GM18867 (cell line): ENCODE measurements around the gene GBE1.
A peak's percentile ranks its signal among the peaks of the same experiment; 100 is the strongest.
"Not testable (repeated sequence)": the region's sequence is repeated elsewhere in the genome, so short reads cannot be mapped to it uniquely, and the experiment has no call there.

ENCODE experiments used
- ATAC-seq: cut with Tn5 transposase; IDR thresholded peaks from one replicate; pipeline ENCODE4 v1.9.1; 2021; ENCODE audit warnings: mild to moderate bottlenecking, moderate library complexity; ENCODE audit not compliant: unreplicated experiment

Gene GBE1

DNA sequence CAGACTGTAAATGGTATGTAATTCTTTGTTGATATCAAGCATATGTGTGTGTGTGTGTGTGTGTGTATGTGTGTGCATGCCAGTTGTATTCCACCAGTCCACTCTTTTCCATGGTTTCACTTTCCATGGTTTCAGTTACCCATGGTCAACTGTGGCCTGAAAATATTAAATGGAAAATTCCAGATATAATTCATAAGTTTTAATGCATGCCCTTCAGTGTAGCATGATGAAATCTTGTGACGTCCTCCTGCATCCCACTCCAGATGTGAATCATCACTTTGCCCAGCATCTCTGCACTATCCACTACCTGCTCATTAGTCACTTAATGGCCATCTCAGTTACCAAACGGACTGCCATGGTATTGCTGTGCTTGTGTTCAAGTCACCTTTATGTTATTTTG is 215.9 kb downstream of the GBE1 start:
- no peak for ATAC-seq

DNA sequence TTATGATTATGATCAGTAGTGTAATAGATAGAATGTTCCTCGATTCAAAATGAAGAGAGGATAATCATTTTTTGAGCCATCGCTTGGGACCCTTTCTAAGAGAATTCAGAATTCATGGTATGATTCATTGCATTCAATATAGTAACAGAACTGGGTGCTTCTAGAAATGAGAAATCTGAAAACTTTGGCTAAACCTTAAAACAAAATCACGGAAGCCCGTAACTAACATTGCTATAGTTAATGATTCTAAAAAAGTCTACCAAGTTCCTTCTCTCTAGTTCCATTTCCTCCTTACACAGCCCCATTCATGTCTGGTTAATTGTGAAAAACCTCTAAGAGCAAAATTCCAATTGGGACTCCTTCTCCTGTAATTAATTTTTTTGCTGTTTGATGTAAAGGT is 217.1 kb downstream of the GBE1 start:
- ATAC-seq = peak; percentile 75

DNA sequence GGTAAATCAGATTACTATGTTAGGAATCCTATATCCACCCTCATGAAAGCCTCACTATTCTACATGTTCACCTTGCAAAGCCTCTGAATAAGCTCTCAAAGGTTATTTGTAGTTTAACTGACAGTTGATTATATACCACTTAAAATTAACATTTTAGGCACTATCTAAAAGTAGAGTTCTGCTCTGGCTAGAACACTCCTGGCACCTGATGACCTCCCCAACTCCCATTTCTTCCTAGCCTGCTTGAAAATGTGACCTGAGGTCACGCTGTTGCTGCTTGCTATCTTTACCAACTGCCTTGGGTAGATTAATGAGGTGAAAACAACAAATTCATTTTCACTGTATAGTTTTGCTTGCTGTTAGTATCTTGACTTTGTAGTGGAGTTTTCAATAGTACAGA is 220.7 kb downstream of the GBE1 start:
- ATAC-seq = no peak

DNA sequence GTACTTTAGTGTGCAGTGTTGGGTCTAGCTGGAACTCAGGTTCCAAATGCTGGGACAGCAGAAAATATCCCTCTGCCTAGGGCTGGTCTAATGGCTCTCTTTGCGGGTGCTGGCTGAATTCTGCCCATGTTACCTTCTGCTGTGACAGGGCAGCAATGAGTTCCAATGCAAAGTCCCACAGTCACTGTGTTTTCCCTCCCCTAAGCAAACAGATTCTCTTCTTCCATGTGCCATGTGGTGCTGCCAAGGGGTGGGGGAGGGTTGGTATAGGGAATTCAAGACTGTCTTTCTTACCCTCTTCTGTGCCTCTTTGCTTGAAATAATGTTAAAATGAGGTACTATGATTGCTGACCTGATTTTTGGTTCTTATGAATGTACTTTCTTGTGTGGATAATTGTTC is 229.6 kb downstream of the GBE1 start:
- ATAC-seq = no peak

DNA sequence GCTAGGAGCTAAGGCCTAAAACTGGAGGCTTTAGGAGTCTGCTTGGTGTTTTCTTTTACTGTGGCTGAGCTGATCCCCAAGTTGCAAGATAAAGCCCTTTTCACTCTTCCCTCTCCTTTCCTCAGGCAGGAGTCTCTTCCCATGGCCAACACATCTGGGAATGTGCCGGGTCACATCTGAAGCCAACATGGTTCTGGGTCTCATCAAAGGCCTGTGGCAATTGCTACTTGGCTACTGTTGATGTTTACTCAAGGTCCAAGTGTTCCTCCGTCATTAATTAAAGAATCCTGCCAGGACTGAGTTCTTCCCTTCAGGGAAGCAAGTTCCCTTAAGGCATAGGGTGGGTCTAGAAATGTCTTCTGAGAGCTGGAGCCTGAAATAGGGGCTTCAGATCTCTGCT is 230.2 kb downstream of the GBE1 start:
- ATAC-seq = no peak

DNA sequence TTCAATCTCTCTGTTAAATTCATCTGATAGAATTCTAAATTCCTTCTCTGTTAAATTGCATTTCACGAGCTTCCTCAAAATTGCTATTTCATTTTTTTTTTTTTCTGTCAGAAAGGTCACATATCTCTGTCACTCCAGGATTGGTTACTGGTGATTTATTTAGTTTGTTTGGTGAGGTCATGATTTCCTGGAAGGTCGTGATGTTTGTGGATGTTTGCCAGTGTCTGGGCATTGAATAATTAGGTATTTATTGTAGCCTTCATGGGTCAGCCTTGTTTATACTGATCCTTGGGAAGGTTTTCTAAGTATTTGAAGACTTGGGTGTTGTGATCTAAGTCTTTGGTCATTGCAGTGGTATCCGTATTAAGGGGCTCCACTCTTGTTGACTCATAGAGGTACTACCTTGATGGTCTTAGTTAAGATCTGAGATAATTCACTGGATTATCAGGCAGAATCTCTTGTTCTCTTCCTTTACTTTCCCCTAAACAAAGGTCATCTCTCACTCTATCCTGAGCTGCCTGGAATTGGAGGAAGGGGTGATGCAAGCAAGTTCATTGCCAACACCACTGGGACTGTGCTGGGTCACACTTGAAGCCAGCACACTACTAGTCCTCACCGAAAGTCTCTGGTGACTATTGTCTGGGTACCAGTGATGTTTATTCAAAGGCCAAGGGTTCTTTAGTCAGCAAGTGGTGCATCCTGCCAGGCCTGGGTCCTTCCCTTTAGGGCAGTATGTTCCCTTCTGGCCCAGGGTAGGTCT is 231.1 kb downstream of the GBE1 start:
- ATAC-seq = no peak

DNA sequence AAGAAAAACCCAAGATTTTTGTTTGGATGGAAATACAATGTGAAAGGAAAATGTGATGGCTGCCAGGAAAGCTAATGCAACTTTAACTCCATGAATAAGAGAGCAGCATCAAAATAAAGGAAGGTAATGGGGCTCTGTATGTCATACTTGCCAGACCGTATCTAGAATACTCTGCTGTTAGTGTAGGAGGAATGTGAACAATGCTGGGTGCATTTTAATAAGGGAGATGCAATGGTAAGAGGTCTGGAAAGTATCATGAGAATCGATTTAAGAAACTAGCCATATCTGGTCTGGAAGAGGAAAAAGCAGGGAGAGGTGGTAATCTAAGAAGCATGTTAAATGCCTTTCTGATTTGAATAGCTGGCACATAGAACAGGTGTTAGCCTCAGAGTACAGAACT is 239.6 kb downstream of the GBE1 start:
- no peak for ATAC-seq

DNA sequence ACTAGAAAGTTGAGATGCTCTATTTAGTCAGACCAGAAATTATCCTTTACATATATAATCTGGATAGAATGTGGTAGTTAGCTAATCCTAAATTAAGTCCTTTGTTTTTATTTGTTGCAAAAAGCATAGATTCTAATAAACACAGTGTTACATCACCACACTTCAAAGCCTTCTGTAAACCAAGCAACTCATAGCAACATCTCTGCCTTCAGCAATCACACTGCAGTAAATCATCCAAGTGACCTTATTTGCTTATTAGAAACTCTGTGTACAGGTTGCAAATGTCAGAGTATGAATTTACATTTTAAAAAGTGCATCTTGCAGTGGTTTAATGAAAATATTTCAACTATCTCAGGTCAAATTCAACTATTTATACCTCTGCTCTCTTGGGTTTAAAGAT is 242.5 kb downstream of the GBE1 start:
- ATAC-seq = no peak

DNA sequence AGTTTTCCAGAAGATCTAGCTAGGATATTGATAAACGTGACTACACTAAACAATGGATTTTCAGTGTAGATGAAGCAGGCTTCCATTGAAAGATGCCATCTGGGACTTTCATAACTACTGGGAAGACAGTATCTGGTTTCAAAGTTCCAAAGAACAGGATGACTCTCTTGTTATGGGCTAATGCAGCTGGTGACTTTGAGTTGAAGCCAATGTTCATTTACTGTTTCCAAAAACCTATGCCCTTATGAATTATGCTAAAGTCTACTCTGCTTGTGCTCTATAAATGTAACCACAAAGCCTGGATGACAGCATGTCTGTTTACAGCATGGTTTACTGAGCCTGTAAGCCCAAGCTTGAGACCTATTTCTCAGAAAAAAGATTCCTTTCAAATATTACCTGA is 245.4 kb downstream of the GBE1 start:
- no peak for ATAC-seq

DNA sequence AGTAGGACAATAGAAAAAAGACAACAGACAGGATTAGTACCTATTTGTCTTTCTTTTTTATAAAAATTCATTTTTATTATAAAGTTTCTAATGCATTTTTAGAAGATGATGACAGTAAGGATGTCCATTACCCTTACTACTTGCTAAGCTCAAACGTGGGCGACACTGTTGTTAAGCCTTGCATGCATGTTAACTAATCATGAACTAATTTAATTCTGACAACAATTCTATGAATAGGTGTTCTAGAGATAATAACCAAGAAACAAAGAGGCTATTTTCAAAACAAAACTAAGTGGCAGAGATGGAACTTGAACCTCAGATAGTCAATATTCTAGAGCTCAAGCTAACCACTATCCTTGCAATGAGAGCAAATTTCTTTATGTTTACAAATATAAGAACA is 247.9 kb downstream of the GBE1 start:
- no peak for ATAC-seq

DNA sequence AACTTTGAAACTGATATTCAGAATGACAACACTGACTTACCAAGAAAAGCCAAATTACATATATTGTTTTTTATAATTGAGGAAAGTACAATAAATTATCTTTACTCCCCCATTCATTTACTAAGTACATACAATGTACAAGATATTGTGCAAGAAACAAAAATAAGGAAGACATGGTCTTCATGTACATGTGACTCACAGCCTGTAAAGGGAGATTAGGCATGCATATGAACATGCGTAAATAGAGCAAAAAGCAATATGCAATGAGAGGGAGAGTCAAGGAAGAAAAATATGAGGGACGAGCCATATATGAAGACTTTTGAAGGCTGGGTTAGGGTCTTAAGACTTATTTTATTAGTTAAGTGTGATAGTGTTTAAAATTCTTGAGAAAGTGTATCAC is 258.4 kb downstream of the GBE1 start:
- ATAC-seq = no peak

DNA sequence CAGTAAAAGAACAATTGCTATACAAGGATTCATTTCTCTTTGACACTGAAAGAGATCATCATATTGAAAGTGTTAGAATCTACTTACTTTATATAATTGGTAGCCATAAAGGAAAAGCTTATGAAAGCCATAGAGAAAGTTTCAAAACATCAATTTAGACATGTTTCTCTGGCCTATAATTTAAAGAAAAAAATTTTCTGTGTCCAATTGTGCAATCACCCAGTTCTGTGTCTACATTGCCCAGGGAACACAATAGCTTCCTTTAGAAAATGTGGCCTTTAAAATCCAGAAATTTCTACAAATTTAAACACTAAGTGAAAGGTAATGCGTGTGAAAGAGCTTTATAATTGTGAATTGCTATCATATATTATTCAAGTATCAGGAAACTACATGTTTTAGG is 259.2 kb downstream of the GBE1 start:
- ATAC-seq = no peak

DNA sequence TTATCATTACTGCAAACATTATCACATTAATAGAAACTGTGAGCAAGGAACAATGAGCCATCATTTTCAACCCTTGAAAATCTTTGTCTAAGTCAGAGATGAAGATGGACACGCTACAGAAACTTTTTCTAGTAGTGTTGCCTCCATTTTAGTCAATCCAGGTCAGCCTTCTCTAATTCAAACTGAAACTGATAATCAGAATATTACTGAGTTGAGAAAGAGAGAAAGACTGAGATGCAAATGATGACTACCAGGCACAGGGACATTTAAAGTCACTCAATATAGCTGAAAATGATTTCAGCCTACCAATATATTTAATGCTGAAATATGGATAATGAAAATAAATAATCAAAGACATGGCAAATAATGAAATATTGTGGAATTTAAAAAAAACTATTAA is 261.4 kb downstream of the GBE1 start:
- ATAC-seq = peak; percentile 96

DNA sequence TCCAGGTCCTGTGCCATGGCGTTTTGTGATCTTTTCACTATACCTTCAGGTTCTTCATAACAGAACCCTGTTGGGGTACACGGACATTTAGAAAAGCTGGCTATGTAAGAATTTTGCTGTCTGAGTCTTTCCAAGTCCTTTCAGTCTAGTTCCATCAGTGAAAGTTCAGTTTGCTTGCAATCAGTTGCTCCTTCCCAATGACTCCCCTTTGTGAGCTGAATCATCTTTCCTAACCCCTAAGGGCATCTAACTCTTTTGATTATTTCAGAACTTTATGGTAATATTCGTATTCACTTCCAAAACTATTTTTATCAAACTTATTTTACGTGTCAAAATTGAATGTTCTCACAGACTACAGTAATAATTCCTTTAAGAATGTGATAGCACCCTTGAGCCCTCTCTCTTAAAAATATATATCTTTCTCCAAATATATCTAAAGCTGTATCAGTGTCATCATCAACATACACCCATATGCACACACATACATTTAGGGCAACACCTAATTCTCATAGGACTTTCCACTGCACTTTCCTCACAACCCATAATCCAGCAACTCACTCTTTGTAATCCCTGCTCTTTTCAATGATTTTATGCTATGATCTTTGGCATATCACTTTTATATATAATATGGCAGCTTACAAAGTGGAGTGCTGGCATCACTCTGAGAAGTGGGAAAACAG is 263.7 kb downstream of the GBE1 start:
- ATAC-seq = no peak

DNA sequence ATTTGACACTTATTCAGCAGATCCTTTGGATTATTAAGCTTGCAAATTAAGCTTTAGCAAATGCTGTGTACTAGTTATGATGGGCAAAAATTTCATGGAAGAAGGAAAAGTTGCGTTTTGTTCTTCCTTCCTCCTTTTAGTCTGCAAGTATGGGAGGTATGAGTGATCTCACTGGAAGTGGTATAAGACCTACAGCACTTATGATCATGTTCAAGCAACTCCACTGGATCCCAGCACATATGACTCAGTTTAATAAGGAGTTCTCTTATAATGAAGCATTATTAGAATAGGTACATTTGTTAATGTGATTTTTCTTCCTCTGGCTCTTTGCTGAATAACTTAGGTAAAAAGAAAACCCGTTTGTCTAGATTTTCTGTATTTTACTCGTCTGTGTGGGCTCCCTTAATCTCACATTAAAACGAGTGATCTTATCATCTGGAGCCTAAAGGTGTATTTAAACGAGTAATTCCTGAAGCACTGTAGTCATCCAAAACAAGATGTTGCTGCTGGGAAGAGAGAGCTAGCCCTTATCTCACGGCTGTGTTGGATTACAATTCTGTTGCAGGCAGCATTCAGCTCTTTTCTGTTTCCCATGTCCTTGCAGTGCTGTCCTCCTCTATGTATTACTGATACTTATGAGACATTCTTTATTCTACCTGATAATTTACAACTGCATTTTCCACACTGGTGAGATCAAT is 264.9 kb downstream of the GBE1 start:
- no peak for ATAC-seq

DNA sequence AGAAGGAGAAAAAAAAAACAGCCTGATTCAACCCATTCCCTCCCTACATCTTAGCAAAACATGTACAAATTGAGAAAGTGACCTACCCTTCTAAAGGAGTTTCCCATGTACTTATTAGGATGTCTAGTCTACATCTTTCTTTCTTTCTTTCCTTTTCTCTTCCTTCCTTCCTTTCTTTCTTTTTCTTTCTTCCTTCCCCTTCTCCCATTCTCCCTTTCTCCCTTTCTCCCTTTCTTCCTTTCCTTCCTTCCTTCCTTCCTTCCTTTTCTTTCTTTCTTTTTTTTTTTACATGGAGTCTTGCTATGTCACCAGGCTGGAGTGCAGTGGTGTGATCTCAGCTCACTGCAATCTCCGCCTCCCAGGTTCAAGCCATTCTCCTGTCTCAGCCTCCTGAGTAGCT is 269.0 kb downstream of the GBE1 start:
- not testable (repeated sequence) for ATAC-seq

DNA sequence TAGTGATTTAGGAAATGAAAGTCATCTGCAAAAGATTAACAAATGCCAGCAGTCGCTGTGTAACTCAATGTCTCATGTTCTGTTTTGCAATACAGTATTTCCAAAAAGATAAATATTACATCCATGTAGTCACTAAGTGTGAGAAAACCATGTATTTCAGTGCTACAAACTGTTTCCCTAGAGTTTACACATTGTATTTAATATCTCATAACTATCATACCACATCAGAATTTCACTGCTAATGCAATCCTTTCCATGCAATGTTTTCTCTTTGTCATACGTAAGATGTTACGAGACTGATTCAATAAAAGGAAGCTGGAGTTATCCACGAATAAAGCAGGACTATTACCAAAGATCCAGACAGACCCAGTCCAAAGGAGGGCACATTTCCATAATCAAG is 269.4 kb downstream of the GBE1 start:
- no peak for ATAC-seq

DNA sequence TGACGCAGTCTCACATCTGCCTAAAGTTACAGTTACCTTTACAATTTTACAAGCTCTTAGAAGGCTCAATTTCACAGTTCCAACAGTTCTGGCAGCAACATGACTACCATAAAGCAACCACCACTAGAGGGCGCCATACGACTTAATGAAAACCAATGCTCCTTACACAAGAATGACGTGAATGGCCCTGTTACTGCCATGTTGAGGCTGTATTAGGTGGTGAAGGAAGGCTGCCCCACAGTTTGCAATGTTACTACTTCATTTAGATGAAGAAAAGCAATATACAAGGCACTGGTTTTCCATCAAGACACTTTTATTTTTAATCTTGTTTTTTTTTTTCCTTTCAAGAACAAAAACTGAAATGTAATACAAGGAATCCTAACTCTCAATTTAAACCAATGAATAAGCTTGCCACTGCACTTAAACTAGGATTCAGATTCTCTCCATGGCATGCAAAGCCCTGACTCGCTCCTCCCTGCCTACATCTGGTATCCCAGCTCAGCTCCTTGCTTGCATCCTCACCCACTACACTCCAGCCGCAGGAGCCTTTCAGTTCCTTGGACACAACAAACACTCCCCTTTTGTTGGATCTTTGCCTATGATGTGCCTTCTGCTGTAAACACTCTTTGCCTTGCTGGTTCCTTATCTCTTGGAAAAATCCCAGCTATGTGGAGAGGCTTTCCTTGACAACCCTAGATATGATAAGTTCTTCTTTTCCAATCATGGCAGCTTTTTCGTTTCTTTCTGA is 270.7 kb downstream of the GBE1 start:
- ATAC-seq = peak; percentile 98

DNA sequence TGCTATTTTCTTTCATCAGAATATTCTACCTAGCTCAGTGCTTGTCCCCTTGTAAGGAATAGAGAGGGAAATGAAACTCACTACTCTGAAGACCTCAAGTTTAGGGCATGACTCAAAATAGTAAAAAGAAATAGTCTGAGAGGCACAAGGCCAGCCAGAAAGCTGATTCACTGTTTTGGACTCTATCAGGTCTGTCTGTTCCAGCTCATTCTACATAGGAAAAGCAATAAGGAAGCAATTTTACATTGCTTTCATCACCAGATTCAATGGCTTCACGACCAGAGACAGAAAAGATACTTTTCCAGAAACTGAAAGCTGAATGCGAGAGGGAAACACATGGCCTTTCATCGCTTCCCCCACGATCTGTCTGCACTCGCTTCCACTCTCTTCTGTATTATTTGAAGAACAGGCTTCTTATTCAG is 276.0 kb downstream of the GBE1 start:
- ATAC-seq = peak; percentile 99

DNA sequence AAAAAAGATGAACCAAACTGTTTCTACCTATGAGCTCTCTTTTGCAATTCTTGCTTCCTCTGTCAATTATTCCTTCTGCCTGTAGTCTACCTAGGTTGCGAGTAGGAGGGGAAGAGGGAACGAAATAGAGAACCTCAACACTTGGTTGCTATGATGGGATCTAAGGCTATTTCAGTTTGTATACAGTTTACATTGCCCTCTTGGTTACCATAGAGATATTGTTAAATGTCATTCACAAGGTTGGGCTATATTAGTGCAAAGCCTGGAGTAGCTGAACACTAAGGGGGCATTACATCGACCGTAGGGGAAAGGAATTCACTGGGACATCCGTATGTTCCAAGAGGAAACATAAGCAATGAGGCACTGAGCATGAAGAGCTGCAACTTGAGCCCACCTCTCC is 276.9 kb downstream of the GBE1 start:
- no peak for ATAC-seq

DNA sequence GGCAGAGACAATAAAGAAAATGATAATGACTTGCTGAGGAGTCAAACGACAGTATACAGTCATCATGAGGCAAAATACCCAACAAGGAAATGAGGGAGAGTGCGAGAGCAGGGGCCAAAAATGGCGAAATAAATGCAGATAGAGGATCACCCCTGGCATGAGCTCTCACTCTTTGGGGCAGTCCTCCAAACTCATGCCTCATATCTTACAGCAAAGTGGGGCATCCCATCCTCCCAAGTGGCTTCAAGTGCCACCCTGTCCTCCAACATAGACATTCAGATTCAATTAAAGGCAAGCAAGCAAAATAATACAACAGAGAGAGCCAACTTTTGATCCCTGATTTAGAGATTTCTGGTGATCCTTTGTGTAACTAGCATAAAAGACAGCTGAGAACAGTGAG is 278.4 kb downstream of the GBE1 start:
- ATAC-seq = no peak
